ENCODE data around the gene PDLIM3.

DNA sequence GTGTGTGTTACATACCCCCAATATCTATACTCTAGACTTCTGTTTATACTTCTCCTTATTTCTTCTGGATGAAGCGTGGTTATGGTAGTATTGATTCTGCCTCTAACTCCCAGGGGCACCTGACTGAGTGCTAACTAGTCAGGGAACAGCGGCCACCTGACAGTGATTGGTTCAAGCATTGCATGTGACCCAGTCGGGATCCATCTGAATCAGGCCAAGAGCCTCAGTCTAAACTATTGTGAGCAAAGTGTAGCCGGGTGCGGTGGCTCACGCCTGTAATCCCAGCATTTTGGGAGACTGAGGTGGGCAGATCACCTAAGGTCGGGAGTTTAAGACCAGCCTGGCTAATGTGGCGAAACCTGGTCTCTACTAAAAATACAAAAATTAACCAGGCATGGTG, 73.7 kb downstream of the PDLIM3 start:
- TF ChIP-seq, protein P1, sequence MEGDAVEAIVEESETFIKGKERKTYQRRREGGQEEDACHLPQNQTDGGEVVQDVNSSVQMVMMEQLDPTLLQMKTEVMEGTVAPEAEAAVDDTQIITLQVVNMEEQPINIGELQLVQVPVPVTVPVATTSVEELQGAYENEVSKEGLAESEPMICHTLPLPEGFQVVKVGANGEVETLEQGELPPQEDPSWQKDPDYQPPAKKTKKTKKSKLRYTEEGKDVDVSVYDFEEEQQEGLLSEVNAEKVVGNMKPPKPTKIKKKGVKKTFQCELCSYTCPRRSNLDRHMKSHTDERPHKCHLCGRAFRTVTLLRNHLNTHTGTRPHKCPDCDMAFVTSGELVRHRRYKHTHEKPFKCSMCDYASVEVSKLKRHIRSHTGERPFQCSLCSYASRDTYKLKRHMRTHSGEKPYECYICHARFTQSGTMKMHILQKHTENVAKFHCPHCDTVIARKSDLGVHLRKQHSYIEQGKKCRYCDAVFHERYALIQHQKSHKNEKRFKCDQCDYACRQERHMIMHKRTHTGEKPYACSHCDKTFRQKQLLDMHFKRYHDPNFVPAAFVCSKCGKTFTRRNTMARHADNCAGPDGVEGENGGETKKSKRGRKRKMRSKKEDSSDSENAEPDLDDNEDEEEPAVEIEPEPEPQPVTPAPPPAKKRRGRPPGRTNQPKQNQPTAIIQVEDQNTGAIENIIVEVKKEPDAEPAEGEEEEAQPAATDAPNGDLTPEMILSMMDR (IDR thresholded peaks at IDR 0.05; ENCODE audit: insufficient read depth, low read length), result no peak
- TF ChIP-seq SPI1 (IDR thresholded peaks at IDR 0.05; ENCODE audit: borderline replicate concordance, low read depth) (no peak), POLR2AphosphoS5 (IDR thresholded peaks at IDR 0.05; ENCODE audit: low read depth) (no peak), GABPA (IDR thresholded peaks at IDR 0.05; ENCODE audit: low read depth) (no peak)
- TF ChIP-seq, protein P2, sequence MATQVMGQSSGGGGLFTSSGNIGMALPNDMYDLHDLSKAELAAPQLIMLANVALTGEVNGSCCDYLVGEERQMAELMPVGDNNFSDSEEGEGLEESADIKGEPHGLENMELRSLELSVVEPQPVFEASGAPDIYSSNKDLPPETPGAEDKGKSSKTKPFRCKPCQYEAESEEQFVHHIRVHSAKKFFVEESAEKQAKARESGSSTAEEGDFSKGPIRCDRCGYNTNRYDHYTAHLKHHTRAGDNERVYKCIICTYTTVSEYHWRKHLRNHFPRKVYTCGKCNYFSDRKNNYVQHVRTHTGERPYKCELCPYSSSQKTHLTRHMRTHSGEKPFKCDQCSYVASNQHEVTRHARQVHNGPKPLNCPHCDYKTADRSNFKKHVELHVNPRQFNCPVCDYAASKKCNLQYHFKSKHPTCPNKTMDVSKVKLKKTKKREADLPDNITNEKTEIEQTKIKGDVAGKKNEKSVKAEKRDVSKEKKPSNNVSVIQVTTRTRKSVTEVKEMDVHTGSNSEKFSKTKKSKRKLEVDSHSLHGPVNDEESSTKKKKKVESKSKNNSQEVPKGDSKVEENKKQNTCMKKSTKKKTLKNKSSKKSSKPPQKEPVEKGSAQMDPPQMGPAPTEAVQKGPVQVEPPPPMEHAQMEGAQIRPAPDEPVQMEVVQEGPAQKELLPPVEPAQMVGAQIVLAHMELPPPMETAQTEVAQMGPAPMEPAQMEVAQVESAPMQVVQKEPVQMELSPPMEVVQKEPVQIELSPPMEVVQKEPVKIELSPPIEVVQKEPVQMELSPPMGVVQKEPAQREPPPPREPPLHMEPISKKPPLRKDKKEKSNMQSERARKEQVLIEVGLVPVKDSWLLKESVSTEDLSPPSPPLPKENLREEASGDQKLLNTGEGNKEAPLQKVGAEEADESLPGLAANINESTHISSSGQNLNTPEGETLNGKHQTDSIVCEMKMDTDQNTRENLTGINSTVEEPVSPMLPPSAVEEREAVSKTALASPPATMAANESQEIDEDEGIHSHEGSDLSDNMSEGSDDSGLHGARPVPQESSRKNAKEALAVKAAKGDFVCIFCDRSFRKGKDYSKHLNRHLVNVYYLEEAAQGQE (IDR thresholded peaks at IDR 0.05; ENCODE audit: insufficient replicate concordance, low read depth), result no peak
